GM18907 (cell line): ENCODE measurements around the gene MVB12B.

Experiments
- ATAC-seq: cut with Tn5 transposase; IDR thresholded peaks from one replicate; pipeline ENCODE4 v1.9.1; 2021; ENCODE audit warnings: mild to moderate bottlenecking, moderate library complexity; ENCODE audit not compliant: unreplicated experiment

Gene MVB12B

DNA sequence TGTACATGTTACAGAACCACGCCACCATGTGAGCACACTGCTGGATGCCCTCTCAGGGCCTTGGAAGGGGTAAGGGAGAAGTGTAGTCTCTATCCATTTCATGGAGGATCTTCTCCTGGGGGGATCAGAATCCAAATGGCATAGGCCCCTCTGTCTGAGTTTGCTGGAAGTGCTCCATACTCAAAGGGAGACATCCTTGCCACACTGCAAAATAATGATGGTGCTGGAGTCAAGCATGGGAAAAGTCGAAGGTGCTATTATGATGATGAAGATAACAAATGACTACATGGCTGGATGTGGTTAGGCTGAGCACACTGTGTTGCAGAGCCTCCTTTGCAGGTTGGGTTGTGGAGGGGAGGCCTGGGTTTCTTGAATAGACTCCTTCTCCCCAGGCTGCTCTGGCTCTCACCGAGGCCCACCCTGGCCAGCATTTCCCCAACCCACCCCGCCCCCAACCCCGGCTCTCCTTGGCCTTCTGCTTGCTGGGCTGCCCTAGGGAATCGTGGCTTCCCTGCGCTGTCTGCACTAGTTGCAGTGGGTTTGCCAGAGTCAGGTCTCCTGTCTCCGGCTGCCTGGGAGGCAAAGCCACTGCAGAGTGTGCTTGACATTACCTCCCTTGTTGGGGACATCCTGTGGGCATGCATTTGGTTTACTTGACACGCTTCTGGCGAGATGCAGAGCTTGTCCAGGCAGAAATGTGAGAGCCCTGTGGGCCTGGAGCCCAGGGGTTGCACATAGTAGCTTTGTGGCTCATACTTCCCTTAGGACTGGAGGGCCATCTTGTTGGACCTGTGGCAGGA, 3.0 kb downstream of the MVB12B start:
- ATAC-seq: no peak

GRCh38 chr9:126330536-126330935, 3.9 kb downstream of the MVB12B start:
- no peak for ATAC-seq

DNA sequence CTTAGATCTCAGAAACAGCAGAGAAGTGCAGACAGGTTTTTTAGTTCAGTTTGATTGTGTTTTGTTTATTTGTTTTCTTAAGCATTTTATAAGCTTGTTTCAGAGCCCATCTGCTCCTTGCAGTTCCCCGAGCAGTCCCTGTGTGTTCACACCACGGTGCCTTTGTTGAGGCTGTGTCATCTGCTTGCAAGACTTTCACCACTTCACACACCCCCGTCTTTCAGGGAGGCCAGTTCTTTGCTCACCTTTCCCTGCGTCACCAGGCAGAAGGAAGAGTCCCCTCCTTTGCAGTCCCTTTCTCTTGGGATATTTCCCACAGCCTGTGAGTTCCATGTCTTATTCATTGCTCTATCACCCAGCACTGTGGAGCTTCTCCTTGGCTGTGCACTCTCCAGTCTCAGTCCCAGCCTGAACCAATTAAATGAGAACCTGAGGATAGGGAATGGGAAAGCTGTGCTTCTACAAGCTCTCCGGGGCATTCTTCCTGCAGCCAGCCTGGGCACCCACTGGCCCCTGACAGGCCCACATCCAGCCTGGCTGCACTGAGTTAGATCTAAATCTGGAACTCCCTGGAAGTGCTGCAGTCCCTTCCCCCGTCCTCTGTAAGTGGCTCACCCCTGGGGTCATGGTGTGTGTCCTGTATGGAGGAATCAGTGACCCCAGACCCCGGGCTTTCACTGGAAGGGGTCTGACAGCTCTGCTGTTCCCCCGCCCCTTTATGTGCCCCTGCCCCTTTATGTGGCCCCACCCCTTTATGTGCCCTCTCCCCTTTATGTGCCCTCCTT, 5.5 kb downstream of the MVB12B start:
- no peak for ATAC-seq

DNA sequence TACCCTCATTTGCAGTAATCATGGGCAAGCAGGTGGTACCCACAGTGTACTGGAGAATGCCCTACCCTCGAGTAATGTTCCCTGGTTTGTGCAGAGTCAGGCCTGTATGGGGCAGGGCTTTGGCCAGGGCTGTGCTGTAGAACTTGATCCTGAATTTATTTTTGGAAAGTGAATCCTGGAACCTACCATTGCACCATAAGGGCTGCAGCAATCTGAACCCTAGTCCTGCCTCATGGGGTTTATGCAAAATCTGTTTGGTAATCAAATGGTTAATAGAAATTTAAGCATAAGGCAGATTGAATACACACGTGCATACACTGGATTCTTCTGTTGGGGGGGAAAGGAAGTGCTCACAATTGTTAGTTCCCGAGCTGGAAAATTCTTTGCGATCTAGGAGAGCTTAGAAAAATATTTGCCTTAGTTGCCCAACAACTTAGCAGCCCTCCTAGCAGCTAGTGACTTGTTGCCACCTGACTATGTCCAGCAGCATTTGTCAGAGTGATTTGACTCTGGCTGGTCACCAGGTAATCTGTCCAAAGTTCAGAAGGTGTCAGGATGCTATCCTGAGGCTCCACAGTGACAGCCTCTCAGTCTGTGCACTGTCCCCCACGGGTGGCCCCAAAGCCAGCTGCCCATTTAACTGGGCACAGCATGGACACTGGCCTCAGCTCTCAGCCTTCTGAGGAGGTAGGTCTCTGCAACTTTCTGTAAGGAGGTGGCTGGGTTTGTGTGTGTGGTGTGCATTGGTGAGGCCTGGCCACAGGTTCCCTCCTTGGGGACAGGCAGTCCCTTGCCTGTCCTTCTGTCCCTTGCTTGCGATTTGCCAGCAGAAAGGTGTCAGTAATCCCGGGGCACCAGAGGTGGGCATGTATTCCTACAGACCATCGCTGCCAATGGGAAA, 8.3 kb downstream of the MVB12B start:
- no peak for ATAC-seq

GRCh38 chr9:126335837-126336735, 9.5 kb downstream of the MVB12B start:
- ATAC-seq: no peak

DNA sequence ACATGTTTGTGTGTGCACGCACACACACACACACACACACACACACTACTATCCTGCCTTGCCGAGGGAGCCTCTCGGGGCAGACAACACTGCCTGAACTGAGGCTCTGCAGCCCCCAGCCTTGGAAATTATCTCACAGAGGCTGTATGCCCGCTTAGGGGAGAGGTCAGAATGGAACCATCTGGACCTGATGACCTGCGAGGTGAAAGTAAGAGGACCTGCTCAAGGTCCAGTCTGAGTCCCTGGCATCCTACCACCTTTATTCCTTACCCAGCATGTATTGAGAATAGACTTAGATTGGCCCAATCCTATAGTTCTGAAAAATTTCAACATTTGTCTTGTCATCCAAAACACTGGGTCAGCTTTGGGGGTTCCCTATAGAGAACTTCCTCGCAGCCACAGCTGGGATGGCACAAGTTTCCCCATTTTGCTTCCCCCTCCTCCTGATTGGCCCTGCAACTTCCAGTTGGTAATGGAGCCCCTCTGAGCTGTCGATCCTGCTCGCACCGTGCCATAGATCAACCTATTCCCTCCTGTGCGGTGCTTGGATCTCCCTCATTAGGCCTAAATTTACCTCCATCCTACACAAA, 10.2 kb downstream of the MVB12B start:
- ATAC-seq: no peak

- no peak for ATAC-seq
These were observed 11.2 kb downstream of the MVB12B start for GRCh38 chr9:126337729-126338372.

DNA sequence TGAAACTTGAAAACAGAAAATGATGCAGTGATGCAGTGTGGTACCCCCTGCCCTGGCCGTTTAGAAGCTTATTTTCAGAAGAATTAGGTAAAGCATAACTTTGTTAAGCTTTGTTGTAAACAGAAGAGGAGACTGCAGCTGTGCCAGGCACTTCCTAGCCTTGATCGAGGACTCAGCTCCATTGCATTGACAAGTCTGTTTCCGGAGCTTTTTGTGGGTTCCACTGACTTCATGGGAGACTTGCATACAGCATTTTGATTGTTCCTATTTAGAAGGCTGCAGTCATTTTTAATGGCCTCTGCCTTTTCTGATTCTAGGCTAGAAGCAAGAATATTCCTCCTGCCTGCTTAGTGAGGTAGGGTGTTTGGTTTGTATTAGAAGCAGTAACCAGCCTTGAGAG, 12.3 kb downstream of the MVB12B start:
- ATAC-seq: no peak

GRCh38 chr9:126341426-126341825, 14.8 kb downstream of the MVB12B start:
- no peak for ATAC-seq

GRCh38 chr9:126341902-126342301, 15.3 kb downstream of the MVB12B start:
- ATAC-seq: no peak

- no peak for ATAC-seq
These were observed 16.0 kb downstream of the MVB12B start for GRCh38 chr9:126342621-126343031.

- ATAC-seq: no peak
These were observed 16.7 kb downstream of the MVB12B start for GRCh38 chr9:126343271-126343700.

DNA sequence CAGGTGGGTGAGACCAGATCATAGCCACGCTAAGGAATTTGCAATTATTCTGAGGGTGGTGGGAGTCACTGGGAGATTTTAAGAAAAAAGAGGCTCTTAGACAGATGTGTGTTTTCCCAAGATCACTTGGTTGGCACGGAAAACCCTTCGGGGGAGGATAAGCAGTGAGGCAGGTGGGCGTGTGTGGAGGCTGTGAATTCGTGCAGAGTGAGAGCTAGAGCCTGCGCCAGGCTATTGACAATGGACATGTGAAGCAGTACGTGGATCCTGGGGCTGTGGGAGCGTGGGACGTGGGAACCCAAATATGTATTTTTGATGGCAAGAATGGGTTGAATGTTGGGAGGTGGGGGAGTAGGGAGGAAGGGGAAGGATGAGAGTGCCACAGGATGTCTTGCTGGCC, 19.4 kb downstream of the MVB12B start:
- ATAC-seq: no peak

- no peak for ATAC-seq
These were observed 20.5 kb downstream of the MVB12B start for GRCh38 chr9:126347093-126347492.

DNA sequence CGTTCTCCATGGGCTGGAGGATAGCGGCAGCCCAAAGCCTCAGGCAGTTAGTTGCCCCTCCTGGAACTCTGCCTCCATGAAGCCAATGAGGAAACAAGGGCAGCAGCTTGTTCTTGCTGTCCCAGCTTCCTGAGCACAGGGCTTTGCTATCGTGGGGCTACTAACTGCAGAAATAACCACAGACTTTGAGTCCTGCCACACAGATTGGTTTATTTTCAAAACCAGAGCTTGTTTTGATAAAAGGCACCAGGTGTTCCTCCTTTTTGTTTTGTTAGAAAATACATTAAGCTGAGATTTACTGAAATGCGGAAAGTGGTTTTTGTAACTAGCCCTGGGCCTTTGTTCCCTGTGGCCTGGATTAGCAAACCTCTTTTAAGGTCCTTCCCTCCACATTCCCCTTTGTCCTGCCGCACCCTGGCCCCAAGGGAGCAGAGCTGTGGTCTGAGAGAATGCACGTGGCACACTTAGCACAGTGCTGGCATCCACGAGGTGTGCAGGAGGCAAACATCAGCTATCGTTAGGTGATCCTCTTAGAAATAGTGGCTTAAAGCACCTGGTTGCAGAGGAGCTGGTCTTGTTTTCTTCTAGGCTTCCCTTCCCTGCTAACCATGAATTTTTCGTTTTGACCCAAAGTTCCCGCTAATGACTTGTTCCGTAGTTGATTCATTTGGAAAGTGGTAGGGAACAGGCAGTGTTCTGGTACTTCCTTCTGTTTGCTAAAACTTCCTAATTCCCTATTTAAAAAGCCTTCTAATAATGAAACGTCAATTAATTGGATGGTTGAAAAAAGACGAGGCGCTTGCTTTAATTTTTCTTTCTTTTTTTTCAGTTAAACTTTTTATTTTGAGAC, 21.5 kb downstream of the MVB12B start:
- no peak for ATAC-seq

DNA sequence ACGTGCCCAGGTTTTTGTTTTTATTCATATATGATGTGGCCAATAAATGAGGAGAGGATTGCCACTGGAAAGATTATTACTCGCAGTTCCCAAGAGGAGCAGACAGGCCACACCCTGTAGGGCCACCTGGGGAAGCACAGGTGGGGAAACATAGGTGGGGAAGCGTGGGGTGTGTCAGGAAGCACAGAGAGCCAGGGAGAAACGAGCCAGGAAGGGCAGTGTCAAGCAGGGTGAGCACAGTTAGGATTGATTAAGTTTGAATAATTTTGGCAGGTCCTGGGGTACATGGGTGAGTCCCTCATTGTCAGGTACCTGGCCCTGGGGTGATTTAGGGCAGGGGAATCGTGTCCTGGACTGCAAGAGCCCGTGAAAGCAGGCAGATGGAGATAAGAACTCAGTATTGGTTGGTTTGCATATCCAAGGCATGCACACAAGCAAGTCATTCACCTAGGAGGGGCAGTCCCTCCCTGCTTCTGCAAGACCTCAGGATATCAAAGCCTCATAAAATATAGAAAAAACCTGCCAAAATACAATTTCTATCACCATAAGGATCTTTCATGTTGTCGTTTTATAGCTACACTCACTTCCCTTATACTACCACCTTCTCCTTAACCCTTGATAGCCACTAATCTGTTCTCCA, 22.4 kb downstream of the MVB12B start:
- no peak for ATAC-seq

DNA sequence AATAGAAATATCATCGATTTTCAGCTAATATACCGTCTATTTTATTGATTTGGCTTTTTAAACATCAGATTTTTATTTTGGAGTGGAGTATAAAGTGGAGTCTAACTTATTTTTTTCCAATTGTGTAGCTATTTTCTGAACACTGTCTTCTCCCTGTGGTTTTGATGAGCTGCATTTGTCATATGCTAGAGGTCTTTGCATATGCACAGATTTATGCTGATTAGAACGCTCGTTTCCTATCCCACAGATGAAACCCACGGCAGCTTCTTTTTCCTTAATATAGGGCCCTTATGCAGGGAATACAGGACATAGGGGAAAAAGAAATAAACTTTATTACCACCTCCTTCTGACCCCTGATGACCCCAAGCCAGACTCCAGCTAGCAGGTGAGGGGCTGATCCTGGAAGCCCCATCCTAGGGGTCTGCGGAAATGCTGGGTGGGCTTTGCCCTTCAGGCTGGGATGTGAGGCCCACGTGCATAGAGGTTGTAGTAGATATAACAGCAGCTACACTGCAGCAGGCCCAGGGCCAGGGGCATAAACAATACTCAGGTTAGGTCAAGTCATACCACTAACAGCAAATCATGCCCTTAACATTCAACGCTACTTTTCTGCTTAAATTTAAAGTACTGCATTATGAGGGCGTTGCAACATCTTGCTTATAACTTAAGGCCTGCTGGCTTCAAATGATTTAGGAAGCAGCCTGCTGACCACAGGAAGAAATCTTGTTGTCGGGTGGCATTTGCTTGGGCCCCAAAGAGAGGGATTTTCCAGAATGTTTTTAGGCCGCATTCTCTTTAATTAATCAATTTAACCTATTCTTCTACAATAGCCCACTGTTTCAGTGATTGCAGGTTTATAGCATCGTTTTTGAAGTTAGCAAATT, 28.5 kb downstream of the MVB12B start:
- ATAC-seq: no peak
